Lower leg skin (tissue), 4 donors: ENCODE data around the gene PRG3. TPM values are rescaled to one million over a fixed set of nuclear protein-coding genes. Genes with fewer than 3 reads are reported as not detected.

Source experiments
- DNase-seq, 2 donors: peaks; one replicate each; pipeline ENCODE4 v3.0.0-alpha.2; 2019; ENCODE audit warnings: low spot score in 2 of 2
- H3K4me3 ChIP-seq: fragments of 200-600 bp; sonication (generic); 2 replicates; pipeline ENCODE4 v1.5.1; 2017; ENCODE audit warnings: mild to moderate bottlenecking, low read depth; ENCODE audit not compliant: poor library complexity, severe bottlenecking
- CTCF ChIP-seq, 3 donors: fragments of 450-650 bp; IDR thresholded peaks; one replicate each; pipeline ENCODE4 v1.5.1; 2016; ENCODE audit warnings: antibody characterized with exemption in 3 of 3, mild to moderate bottlenecking in 3 of 3, moderate library complexity in 2 of 3
- POLR2A ChIP-seq, 2 donors: fragments of 450-650 bp; IDR thresholded peaks; one replicate each; pipeline ENCODE4 v1.6.1; 2016 to 2017; ENCODE audit warnings: antibody characterized with exemption in 2 of 2, mild to moderate bottlenecking in 1 of 2, moderate library complexity in 1 of 2
- WGBS, 2 donors: methylation state at CpG; one replicate each; pipeline ENCODE4 v1.1.5; 2018; 5-methylcytosine and 5-hydroxymethylcytosine counted together
- intact Hi-C: fragments of 100-400 bp; cut with DNase I; formaldehyde crosslinking; loops from one replicate; pipeline ENCODE4 v1.15.0; 2023; ENCODE audit warnings: low total_unique reads
- total RNA-seq, 4 donors: library from RNA; depleted of rRNA; stranded (reverse); fragments of >200 nt; gene quantifications; one replicate each; pipeline ENCODE4 v1.1.0, GENCODE V29; 2016

PRG3 gene
- total RNA-seq, 4 donors from 2014 or later, result not detected

DNA sequence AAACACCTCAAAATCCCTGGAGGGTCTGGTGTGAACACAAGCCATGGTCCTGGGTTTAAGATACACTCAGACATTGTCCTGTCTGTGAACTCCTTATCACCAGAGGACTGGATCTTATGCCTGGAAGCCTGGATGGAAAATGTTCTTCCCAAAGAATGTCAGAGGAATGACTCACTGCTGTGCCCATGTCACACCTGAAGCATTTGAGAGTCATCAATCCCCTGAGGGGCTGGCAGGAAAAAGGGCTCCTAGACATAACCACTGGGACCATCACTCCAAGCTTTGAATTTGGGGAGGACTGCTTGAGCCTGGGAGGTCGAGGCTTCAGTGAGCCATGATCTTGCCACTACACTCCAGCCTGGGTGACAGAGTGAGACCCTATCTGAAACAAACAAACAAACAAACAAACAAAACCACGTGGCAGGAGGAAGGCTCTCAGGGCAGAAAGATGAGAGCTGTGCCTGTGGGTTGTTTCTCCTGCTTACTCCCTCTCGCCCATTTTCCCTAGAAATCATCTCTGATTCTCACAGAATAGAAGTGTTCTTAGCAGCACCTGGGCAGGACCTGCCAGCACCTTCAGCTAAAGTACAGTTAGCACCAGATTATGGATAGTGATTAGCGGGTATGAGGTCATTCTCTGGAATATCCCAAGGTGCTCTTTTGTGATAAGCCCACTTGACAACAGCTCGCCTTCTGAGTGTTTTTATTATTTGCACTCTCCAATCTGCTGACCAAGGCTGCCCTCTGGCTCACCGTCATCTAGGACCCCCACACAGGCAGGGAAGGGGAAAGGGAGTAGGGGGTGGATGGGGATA lies 21.4 kb upstream of the PRG3 start:
- intact Hi-C loops, result no loop called here
- 62 to 70% methylated on average over 6 of the region's 6 CpGs for WGBS, 2 donors

DNA sequence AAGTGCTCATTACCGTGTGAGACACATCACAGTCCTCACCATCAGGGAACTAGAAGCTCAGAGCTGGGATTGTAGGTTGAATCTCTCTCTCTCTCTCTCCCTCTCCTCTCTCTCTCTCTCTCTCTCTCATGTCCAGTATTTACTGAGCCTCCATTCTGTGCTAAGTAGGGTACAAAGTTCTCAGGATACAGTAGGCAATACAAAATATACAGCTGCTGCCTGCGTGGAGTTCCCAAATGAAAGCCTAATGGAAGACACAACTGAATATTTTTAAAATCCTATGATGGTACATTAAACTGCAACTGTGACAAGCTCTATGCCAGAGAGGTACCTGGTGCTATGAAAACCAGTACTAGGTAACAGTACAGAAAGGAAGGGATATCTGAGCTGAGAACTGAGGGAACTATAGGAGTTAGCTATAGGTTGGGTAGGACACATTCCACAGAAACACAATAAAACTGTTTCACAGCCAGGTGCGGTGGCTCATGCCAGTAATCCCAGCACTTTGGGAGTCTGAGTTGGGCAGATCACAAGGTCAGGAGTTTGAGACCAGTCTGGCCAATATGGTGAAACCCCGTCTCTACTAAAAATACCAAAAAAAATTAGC lies 19.1 kb upstream of the PRG3 start:
- WGBS, 2 donors, result 77 to 85% methylated on average over 4 of the region's 4 CpGs
- DNase-seq, result no peak
- intact Hi-C loops, result no loop called here
- no peak overlapping the region for H3K4me3 ChIP-seq
- TF ChIP-seq CTCF (IDR thresholded peaks at IDR 0.05) (no peak), POLR2A (IDR thresholded peaks at IDR 0.05) (no peak)

More for the DNA sequence above, 21.4 kb upstream of the PRG3 start:
- no peak for DNase-seq
- H3K4me3 ChIP-seq, result no peak overlapping the region
- TF ChIP-seq POLR2A (IDR thresholded peaks at IDR 0.05) (no peak), CTCF (IDR thresholded peaks at IDR 0.05) (no peak)

DNA sequence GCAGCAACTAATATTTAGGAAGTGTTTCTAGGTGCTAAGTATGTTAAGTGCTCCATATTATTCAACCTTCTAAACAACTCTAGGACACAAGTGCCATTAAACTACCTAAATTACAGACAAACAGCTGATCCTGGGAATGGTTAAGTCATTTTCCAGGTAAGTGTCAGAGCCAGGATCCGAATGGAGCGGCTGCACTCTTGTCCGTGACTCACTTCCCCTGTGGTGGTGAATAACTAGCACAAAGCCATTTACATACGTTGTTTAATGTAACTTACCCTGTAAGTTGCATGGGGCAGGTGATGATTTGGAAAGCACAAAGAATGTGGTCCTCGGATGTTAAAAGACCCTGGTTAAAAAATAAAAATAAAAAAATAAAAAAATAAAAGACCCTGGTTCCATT lies 18.3 kb upstream of the PRG3 start:
- intact Hi-C loops, result no loop called here
- WGBS, 2 donors, result 79 to 88% methylated on average over 5 of the region's 5 CpGs
- no peak for DNase-seq

GRCh38 chr11:57397394-57397990 lies 16.5 kb upstream of the PRG3 start:
- H3K4me3 ChIP-seq, result no peak overlapping the region
- 86 to 94% methylated on average over 4 of the region's 4 CpGs for WGBS, 2 donors
- no peak for DNase-seq
- intact Hi-C loops, result no loop called here
- no peak for TF ChIP-seq POLR2A (IDR thresholded peaks at IDR 0.05)
- TF ChIP-seq CTCF (IDR thresholded peaks at IDR 0.05), result no peak

More for the DNA sequence above, 18.3 kb upstream of the PRG3 start:
- TF ChIP-seq CTCF (IDR thresholded peaks at IDR 0.05), result no peak
- TF ChIP-seq POLR2A (IDR thresholded peaks at IDR 0.05), result no peak
- H3K4me3 ChIP-seq, result no peak overlapping the region

GRCh38 chr11:57396744-57397143 lies 15.8 kb upstream of the PRG3 start:
- TF ChIP-seq POLR2A (IDR thresholded peaks at IDR 0.05), result no peak
- TF ChIP-seq CTCF (IDR thresholded peaks at IDR 0.05), result no peak
- no peak for DNase-seq
- intact Hi-C loops, result no loop called here
- H3K4me3 ChIP-seq, result no peak overlapping the region
- 81 to 82% methylated on average over 2 of the region's 2 CpGs for WGBS, 2 donors
